Measurements from ENCODE around the gene PTPRN2.
"Not testable (repeated sequence)": the region's sequence is repeated elsewhere in the genome, so short reads cannot be mapped to it uniquely, and the experiment has no call there.

PTPRN2 gene

DNA sequence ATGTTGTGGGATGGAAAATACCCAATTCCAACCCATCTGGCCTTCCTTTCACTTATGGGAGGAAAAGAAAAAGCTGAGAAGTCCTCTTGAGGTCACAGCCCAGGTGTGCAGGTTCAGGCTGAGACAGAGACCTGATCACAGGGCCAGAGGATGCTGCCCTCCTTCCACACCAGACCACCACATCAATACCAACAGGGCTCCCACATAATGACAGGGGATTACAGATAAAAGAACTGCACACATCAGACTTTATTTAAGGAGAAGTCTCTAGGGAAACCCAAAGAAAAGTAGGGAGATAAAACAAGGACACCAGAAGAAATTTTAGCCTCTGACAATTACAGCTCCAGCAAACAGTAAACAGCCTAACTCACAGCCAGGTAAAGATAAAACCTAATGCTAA lies 548.4 kb downstream of the PTPRN2 start:
- in situ Hi-C loops (cut with MboI; ENCODE audit: low pct_unique_long_range_greater_than_20kb, low sequenced_read_pairs, unreplicated experiment), result no loop called here
- DNase-seq (ENCODE audit: low spot score), result no peak
- TF ChIP-seq, protein P1, sequence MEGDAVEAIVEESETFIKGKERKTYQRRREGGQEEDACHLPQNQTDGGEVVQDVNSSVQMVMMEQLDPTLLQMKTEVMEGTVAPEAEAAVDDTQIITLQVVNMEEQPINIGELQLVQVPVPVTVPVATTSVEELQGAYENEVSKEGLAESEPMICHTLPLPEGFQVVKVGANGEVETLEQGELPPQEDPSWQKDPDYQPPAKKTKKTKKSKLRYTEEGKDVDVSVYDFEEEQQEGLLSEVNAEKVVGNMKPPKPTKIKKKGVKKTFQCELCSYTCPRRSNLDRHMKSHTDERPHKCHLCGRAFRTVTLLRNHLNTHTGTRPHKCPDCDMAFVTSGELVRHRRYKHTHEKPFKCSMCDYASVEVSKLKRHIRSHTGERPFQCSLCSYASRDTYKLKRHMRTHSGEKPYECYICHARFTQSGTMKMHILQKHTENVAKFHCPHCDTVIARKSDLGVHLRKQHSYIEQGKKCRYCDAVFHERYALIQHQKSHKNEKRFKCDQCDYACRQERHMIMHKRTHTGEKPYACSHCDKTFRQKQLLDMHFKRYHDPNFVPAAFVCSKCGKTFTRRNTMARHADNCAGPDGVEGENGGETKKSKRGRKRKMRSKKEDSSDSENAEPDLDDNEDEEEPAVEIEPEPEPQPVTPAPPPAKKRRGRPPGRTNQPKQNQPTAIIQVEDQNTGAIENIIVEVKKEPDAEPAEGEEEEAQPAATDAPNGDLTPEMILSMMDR (IDR thresholded peaks at IDR 0.05; ENCODE audit: extremely low read depth, insufficient read depth, missing control alignments), result no peak

DNA sequence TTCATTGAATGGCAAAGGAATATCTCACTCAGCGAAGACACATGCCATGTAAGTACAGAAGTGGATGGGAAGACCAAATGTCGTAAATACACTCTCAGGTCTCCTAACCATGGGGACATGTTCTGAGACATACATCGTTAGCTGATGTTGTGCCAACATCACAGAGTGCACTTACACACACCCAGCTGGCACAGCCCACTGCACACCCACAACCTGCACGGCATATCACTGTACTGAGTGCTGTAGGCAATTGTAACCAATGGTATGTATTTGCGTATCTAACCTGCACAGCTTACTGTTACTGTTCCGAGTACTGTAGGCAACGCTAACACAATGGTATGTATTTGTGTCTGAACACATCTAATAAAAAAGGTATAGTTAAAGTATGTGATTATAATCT lies 550.4 kb downstream of the PTPRN2 start:
- DNase-seq (ENCODE audit: low spot score), result no peak
- TF ChIP-seq, protein P1 (IDR thresholded peaks at IDR 0.05; ENCODE audit: extremely low read depth, insufficient read depth, missing control alignments), result no peak
- in situ Hi-C loops (cut with MboI; ENCODE audit: low pct_unique_long_range_greater_than_20kb, low sequenced_read_pairs, unreplicated experiment), result no loop called here

DNA sequence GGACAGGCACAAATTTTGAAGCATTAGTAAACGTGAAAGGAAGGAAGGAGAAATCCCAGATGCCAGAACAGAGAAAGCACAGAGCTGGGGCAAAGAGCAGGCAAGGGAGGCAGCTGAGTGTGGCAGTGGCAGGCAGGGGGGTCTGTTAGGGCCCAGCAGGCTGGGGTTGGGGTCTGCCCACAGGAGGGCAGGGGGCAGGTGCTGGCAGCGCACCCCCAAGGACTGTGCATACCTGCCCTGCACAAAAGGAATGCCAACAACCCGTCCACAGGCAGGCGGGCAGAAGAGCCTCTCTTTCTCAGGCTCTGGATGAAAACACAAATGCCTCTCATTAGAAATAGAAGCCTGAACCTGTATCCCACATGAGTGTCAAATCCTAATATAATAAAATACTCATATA lies 552.3 kb downstream of the PTPRN2 start:
- no peak for DNase-seq (ENCODE audit: low spot score)
- in situ Hi-C loops (cut with MboI; ENCODE audit: low pct_unique_long_range_greater_than_20kb, low sequenced_read_pairs, unreplicated experiment), result no loop called here
- TF ChIP-seq, protein P1 (IDR thresholded peaks at IDR 0.05; ENCODE audit: extremely low read depth, insufficient read depth, missing control alignments), result no peak

DNA sequence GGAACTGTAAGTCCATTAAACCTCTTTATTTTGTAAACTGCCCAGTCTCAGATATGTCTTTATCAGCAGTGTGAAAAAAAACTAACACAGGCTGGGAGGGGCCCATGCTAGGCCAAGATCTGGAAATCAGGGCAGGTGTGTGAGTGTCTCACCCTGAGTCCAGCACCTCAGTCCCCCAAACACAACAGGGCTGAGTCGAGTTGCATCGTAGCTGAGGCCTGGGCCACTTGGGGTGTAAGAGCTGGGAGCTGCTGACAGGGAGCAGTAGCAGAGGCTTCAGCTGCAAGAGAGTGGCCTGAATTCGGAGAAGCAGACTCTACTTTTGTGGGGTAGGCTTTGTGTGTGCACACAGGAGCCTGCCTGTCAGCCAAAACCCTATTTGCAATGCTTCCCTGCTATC lies 553.1 kb downstream of the PTPRN2 start:
- in situ Hi-C loops (cut with MboI; ENCODE audit: low pct_unique_long_range_greater_than_20kb, low sequenced_read_pairs, unreplicated experiment), result no loop called here
- TF ChIP-seq, protein P1 (IDR thresholded peaks at IDR 0.05; ENCODE audit: extremely low read depth, insufficient read depth, missing control alignments), result no peak
- no peak for DNase-seq (ENCODE audit: low spot score)

DNA sequence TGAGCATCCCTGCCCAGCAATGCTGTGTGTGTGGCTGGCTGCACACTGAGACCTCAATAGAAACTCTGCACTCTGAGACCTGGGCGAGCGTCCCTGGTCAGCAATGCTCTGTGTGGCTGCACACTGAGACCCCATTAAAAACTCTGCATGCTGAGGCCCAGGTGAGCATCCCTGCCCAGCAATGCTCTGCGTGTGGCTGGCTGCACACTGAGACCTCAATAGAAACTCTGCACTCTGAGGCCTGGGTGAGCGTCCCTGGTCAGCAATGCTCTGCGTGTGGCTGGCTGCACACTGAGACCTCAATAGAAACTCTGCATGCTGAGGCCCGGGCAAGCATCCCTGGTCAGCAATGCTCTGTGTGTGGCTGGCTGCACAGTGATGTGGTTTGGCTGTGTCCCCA lies 553.7 kb downstream of the PTPRN2 start:
- DNase-seq (ENCODE audit: low spot score); in situ Hi-C loops (cut with MboI; ENCODE audit: low pct_unique_long_range_greater_than_20kb, low sequenced_read_pairs, unreplicated experiment): not testable (repeated sequence)

DNA sequence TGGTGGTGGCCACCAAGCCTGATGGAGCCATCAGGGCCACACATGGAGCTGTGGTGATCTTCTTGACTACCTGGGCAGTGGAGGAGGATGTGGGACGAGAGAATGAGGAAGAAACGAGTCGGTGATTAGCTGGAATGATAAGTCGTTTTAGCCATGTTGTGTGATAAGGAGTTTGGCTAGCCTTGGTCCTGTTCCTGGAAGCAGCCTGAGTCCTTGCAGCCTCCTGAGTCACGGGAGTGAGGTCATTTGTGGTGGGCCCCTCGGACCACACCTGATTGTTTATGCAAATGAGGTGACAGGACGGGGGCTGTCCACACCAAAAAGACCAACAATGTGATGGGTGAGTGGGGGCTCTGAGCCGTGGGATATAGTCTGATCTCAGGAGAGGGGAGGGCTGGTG lies 554.4 kb downstream of the PTPRN2 start:
- TF ChIP-seq, protein P1 (IDR thresholded peaks at IDR 0.05; ENCODE audit: extremely low read depth, insufficient read depth, missing control alignments), result no peak

DNA sequence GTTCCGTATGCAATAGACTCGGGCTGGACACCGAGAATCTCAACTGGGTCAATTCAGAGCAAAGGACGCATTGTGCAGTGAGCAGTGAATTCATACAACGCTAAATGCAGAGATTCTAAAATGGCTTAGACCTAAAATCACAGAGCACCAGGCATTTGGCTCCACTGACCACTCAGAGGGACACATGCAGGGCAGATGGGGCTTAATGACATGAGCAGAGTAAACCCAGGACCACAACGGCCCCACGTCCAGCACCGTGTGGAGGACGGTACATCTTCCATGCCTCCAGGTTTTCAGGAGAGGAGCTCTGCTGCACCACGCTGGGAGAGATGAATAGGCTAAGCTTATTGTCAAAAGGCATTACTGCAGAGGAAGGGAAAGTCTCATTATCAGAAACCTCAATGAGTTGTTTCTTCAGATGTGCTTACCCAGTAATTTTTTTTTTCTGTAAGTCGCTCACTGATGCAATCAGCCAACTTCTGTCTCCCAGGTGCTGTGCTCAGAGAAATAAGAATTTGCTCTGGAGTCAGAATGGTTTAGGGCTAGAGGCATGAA lies 555.0 kb downstream of the PTPRN2 start:
- in situ Hi-C loops (cut with MboI; ENCODE audit: low pct_unique_long_range_greater_than_20kb, low sequenced_read_pairs, unreplicated experiment), result no loop called here
- DNase-seq (ENCODE audit: low spot score), result no peak
- TF ChIP-seq, protein P1 (IDR thresholded peaks at IDR 0.05; ENCODE audit: extremely low read depth, insufficient read depth, missing control alignments), result no peak

More for the DNA sequence above, 554.4 kb downstream of the PTPRN2 start:
- DNase-seq (ENCODE audit: low spot score), result no peak
- in situ Hi-C loops (cut with MboI; ENCODE audit: low pct_unique_long_range_greater_than_20kb, low sequenced_read_pairs, unreplicated experiment), result no loop called here
